GM18858 (cell line): Measurements from ENCODE around the gene SEC14L6.
A peak's percentile ranks its signal among the peaks of the same experiment; 100 is the strongest.
"Not testable (repeated sequence)": the region's sequence is repeated elsewhere in the genome, so short reads cannot be mapped to it uniquely, and the experiment has no call there.

Experiments
- ATAC-seq: cut with Tn5 transposase; IDR thresholded peaks from one replicate; pipeline ENCODE4 v1.9.1; 2021; ENCODE audit not compliant: unreplicated experiment

SEC14L6 gene

GRCh38 chr22:30546616-30547015 lies at the start of gene SEC14L6:
Gene SEC14L6, minus strand, starts transcription at chr22:30546741. Its CDS starts 59 bp downstream, at chr22:30546682.
- no peak for ATAC-seq

GRCh38 chr22:30596199-30596598 lies 49.7 kb upstream of the SEC14L6 start:
- ATAC-seq: no peak

GRCh38 chr22:30592360-30592713 lies 45.8 kb upstream of the SEC14L6 start:
- ATAC-seq: not testable (repeated sequence)

GRCh38 chr22:30591588-30592359 lies 45.2 kb upstream of the SEC14L6 start, which contains the start of gene PES1:
Gene PES1, minus strand, starts transcription at chr22:30591910. Its CDS starts 77 bp downstream, at chr22:30591833.
- peak; percentile 88 for ATAC-seq

- no peak for ATAC-seq
Observed at GRCh38 chr22:30591191-30591587, 44.6 kb upstream of the SEC14L6 start.

GRCh38 chr22:30586414-30586813 lies 39.9 kb upstream of the SEC14L6 start:
- no peak for ATAC-seq

- no peak for ATAC-seq
Observed at GRCh38 chr22:30584441-30584840, 37.9 kb upstream of the SEC14L6 start.

GRCh38 chr22:30582788-30583545 lies 36.4 kb upstream of the SEC14L6 start:
- ATAC-seq: no peak

- ATAC-seq: no peak
Observed at GRCh38 chr22:30582051-30582450, 35.5 kb upstream of the SEC14L6 start.

- ATAC-seq: no peak
Observed at GRCh38 chr22:30580896-30581295, 34.4 kb upstream of the SEC14L6 start.

GRCh38 chr22:30578481-30578880 lies 31.9 kb upstream of the SEC14L6 start:
- no peak for ATAC-seq

GRCh38 chr22:30575859-30576258 lies 29.3 kb upstream of the SEC14L6 start:
- no peak for ATAC-seq

- no peak for ATAC-seq
Observed at GRCh38 chr22:30574997-30575671, 28.6 kb upstream of the SEC14L6 start.

- ATAC-seq: no peak
Observed at GRCh38 chr22:30574095-30574981, 27.8 kb upstream of the SEC14L6 start, which contains the start of gene GAL3ST1. Gene GAL3ST1, minus strand, starts transcription at chr22:30574665. Its CDS starts 17,273 bp downstream, at chr22:30557392.

- no peak for ATAC-seq
Observed at GRCh38 chr22:30573594-30574094, 27.1 kb upstream of the SEC14L6 start.

GRCh38 chr22:30572840-30573593 lies 26.5 kb upstream of the SEC14L6 start:
- no peak for ATAC-seq

- no peak for ATAC-seq
Observed at GRCh38 chr22:30572210-30572609, 25.7 kb upstream of the SEC14L6 start.

- ATAC-seq: no peak
Observed at GRCh38 chr22:30569674-30570202, 23.2 kb upstream of the SEC14L6 start.

- ATAC-seq: no peak
Observed at GRCh38 chr22:30568137-30568805, 21.7 kb upstream of the SEC14L6 start.
